ENCODE data around the gene ACOT7.

ACOT7 gene

DNA sequence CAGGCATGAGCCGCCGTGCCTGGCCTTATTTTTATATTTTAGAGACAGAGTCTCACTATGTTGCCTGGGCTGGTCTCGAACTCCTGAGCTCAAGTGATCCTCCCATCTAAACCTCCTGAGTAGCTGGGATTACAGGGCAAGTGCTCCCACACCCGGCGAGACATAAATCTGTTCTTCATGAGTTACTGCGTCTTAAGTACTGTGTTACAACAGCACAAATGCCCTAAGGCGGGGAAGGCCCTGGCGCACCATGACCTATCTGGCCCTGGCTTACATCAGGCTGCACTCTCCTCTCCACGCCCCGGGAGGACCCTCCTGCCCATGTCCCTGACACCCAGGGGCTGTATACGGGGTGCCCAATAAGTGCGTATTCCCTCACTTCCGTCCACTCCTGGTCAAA is 136.9 kb downstream of the ACOT7 start:
- Histone ChIP-seq H3K9ac (ENCODE audit: low read length) (no peak overlapping the region), H3K79me2 (ENCODE audit: insufficient read depth, low read length) (no peaks in the 10 kb centered on the region), H3F3A (ENCODE audit: insufficient read depth, low read length) (no peaks in the 10 kb centered on the region), H4K20me1 (ENCODE audit: insufficient read depth, low read length) (no peaks in the 10 kb centered on the region), H2AFZ (ENCODE audit: low read length) (no peak overlapping the region), H3K27me3 (ENCODE audit: insufficient read depth, low read length) (no peaks in the 10 kb centered on the region), H3K36me3 (ENCODE audit: insufficient read depth, low read length) (no peaks in the 10 kb centered on the region), H3K4me1 (ENCODE audit: insufficient read depth, low read length, severe bottlenecking) (peaks cover 3% of the 10 kb centered on the region), H3K4me2 (ENCODE audit: low read length) (no peak overlapping the region), H3K27ac (ENCODE audit: low read depth, low read length, poor library complexity, severe bottlenecking) (no peak overlapping the region), H3K9me3 (ENCODE audit: low read length) (no peaks in the 10 kb centered on the region), H3K4me3 (ENCODE audit: low read depth, low read length, poor library complexity, severe bottlenecking) (no peak overlapping the region), H3K9me2 (ENCODE audit: low read depth, low read length) (no peaks in the 10 kb centered on the region)
- TF ChIP-seq CTCF (IDR thresholded peaks at IDR 0.05; ENCODE audit: low read length) (no peak), EZH2 (IDR thresholded peaks at IDR 0.05; ENCODE audit: borderline replicate concordance, low read length) (no peak)

GRCh38 chr1:6254691-6255090 is 138.9 kb downstream of the ACOT7 start:
- Histone ChIP-seq H3K4me2 (ENCODE audit: low read length) (no peak overlapping the region), H3K79me2 (ENCODE audit: insufficient read depth, low read length) (no peaks in the 10 kb centered on the region), H3K9me2 (ENCODE audit: low read depth, low read length) (no peaks in the 10 kb centered on the region), H4K20me1 (ENCODE audit: insufficient read depth, low read length) (no peaks in the 10 kb centered on the region), H3K27me3 (ENCODE audit: insufficient read depth, low read length) (no peaks in the 10 kb centered on the region), H3K27ac (ENCODE audit: low read depth, low read length, poor library complexity, severe bottlenecking) (no peak overlapping the region), H3K4me1 (ENCODE audit: insufficient read depth, low read length, severe bottlenecking) (no peaks in the 10 kb centered on the region), H3K9ac (ENCODE audit: low read length) (no peak overlapping the region), H3K4me3 (ENCODE audit: low read depth, low read length, poor library complexity, severe bottlenecking) (no peak overlapping the region), H3F3A (ENCODE audit: insufficient read depth, low read length) (no peaks in the 10 kb centered on the region), H3K9me3 (ENCODE audit: low read length) (no peaks in the 10 kb centered on the region), H3K36me3 (ENCODE audit: insufficient read depth, low read length) (no peaks in the 10 kb centered on the region), H2AFZ (ENCODE audit: low read length) (no peak overlapping the region)
- TF ChIP-seq EZH2 (IDR thresholded peaks at IDR 0.05; ENCODE audit: borderline replicate concordance, low read length) (no peak), CTCF (IDR thresholded peaks at IDR 0.05; ENCODE audit: low read length) (no peak)

DNA sequence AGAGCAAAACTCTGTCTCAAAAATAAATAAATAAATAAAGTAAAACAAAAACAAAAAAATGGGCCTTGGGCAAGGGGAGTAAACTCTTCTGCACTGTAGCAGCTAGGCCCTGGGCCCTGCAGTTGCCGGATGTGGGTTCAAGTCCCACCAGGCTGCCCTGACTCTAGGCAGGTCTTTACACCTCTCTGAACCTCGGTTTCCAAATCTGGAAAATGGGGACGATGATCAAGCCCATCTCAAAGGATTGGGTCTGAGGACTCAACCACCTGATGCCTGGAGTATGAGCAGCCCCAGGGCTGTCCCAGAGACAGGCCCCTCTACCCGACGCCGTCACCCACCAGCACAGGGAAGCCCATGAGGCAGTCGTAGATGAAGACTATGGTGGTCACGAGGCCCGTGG is 140.2 kb downstream of the ACOT7 start:
- no peaks in the 10 kb centered on the region for H4K20me1 ChIP-seq (ENCODE audit: insufficient read depth, low read length)

DNA sequence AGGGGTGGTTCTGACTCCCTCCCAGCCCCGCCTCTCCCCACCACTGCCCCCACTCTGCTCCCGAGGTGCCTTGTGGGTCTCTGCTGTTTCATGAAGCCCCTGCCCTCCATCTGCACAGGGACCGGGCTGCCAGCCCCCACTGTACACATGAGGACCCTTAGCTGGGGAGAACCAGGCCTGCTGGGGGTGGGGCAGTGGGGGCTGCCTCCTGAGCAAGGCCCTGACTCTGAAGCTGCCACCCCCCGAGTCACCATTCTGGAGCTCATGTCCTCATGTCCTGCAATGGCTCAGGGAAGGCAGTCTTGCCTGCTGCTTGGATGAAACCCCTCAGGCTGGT is 141.2 kb downstream of the ACOT7 start:
- Histone ChIP-seq H3K4me3 (ENCODE audit: low read depth, low read length, poor library complexity, severe bottlenecking) (no peak overlapping the region), H3K9me3 (ENCODE audit: low read length) (no peaks in the 10 kb centered on the region), H3K27ac (ENCODE audit: low read depth, low read length, poor library complexity, severe bottlenecking) (no peak overlapping the region), H2AFZ (ENCODE audit: low read length) (no peak overlapping the region), H3K36me3 (ENCODE audit: insufficient read depth, low read length) (no peaks in the 10 kb centered on the region), H3K4me2 (ENCODE audit: low read length) (no peak overlapping the region), H4K20me1 (ENCODE audit: insufficient read depth, low read length) (no peaks in the 10 kb centered on the region), H3K27me3 (ENCODE audit: insufficient read depth, low read length) (0 out of 2 replicates have a peak, but pooled peaks cover 4% of the 10 kb centered on the region), H3K9me2 (ENCODE audit: low read depth, low read length) (no peaks in the 10 kb centered on the region), H3K79me2 (ENCODE audit: insufficient read depth, low read length) (no peaks in the 10 kb centered on the region), H3K4me1 (ENCODE audit: insufficient read depth, low read length, severe bottlenecking) (no peaks in the 10 kb centered on the region), H3F3A (ENCODE audit: insufficient read depth, low read length) (no peaks in the 10 kb centered on the region), H3K9ac (ENCODE audit: low read length) (no peak overlapping the region)
- TF ChIP-seq EZH2 (IDR thresholded peaks at IDR 0.05; ENCODE audit: borderline replicate concordance, low read length): no peak
- no peak for TF ChIP-seq CTCF (IDR thresholded peaks at IDR 0.05; ENCODE audit: low read length)

More for the DNA sequence above, 140.2 kb downstream of the ACOT7 start:
- H3K4me2 ChIP-seq (ENCODE audit: low read length): no peak overlapping the region
- H3K36me3 ChIP-seq (ENCODE audit: insufficient read depth, low read length): no peaks in the 10 kb centered on the region
- H3K27me3 ChIP-seq (ENCODE audit: insufficient read depth, low read length): no peaks in the 10 kb centered on the region
- no peaks in the 10 kb centered on the region for H3K79me2 ChIP-seq (ENCODE audit: insufficient read depth, low read length)
- H2AFZ ChIP-seq (ENCODE audit: low read length): no peak overlapping the region
- H3K4me3 ChIP-seq (ENCODE audit: low read depth, low read length, poor library complexity, severe bottlenecking): no peak overlapping the region
- no peaks in the 10 kb centered on the region for H3F3A ChIP-seq (ENCODE audit: insufficient read depth, low read length)
- H3K4me1 ChIP-seq (ENCODE audit: insufficient read depth, low read length, severe bottlenecking): no peaks in the 10 kb centered on the region
- no peaks in the 10 kb centered on the region for H3K9me3 ChIP-seq (ENCODE audit: low read length)
- H3K9me2 ChIP-seq (ENCODE audit: low read depth, low read length): no peaks in the 10 kb centered on the region
- no peak for TF ChIP-seq EZH2 (IDR thresholded peaks at IDR 0.05; ENCODE audit: borderline replicate concordance, low read length)
- H3K27ac ChIP-seq (ENCODE audit: low read depth, low read length, poor library complexity, severe bottlenecking): no peak overlapping the region
- H3K9ac ChIP-seq (ENCODE audit: low read length): no peak overlapping the region
